ENCODE data around the gene ELMO1.

DNA sequence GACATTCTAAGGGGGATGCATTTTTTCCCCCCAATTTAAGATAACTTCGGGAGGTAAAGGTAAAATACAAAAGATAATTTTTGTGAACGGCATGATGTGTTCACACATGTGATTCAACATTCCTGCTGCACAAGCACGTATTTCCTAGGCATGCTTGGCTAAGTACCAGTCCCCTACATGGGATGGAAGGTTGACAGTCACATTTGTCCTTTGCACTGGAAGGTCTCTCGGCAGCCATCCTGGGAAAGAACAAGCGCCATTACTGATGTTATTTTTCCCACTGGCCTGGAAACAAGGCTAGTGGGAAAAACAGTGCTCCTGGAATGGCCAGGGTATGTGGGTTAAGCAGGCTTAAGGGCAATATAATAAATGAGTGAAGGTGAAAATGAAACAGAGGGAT is 448.2 kb downstream of the ELMO1 start:
- no peak for TF ChIP-seq CTCF (optimal IDR thresholded peaks at IDR 0.05 in 1 of 3, IDR thresholded peaks at IDR 0.05 in 1 of 3, conservative IDR thresholded peaks at IDR 0.05 in 1 of 3; ENCODE audit: extremely low read depth in 1 of 3, insufficient read depth in 2 of 3, low read length in 3 of 3)
- TF ChIP-seq EZH2 (IDR thresholded peaks at IDR 0.05; ENCODE audit: low read length): no peak

Data from keratinocyte (primary cell).